PC-3 (cell line): Measurements from ENCODE around the gene KCTD10. TPM values are rescaled to one million over a fixed set of nuclear protein-coding genes. Genes with fewer than 3 reads are reported as not detected.

Experiments
- ATAC-seq: fragments of 200-7000 bp; cut with Tn5 transposase; 2 replicates; pipeline ENCODE4 v1.9.1; 2020; ENCODE audit warnings: mild to moderate bottlenecking, moderate library complexity
- BruUV-seq: library from RNA; stranded (reverse); fragments of 400-500 nt; replicated peaks from 2 replicates; lab custom pipeline; 2021; lab: Mats Ljungman, UMichigan
- CTCF ChIA-PET: fragments of 300-600 bp; sonication (Branson Sonifier 250); formaldehyde crosslinking; loops from one replicate; lab custom pipeline; 2022; ENCODE audit warnings: antibody characterized with exemption; lab: Charles Lee
- POLR2A ChIA-PET: fragments of 300-600 bp; sonication (Branson Sonifier 250); formaldehyde crosslinking; loops from one replicate; lab custom pipeline; 2022; ENCODE audit warnings: antibody characterized with exemption; ENCODE audit not compliant: unreplicated experiment; lab: Charles Lee
- DNase-seq: peaks from one replicate; pipeline ENCODE4 v3.0.0-alpha.2; 2015
- H2AFZ ChIP-seq: fragments of 300-600 bp; sonication (generic); 2 replicates; pipeline ENCODE4 v1.6.0; 2016; ENCODE audit warnings: antibody characterized with exemption, low read length
- H3F3A ChIP-seq: fragments of 300-600 bp; sonication (generic); one replicate; pipeline ENCODE4 v1.6.0; 2017; ENCODE audit warnings: antibody characterized with exemption, low read length, control low read depth, mild to moderate bottlenecking; ENCODE audit not compliant: unreplicated experiment
- H3K27ac ChIP-seq: fragments of 300-600 bp; sonication (generic); 2 replicates; pipeline ENCODE4 v1.5.1; 2016; ENCODE audit warnings: mild to moderate bottlenecking, low read length
- H3K27me3 ChIP-seq: fragments of 300-600 bp; sonication (generic); 2 replicates; pipeline ENCODE4 v1.6.1; 2016; ENCODE audit warnings: low read length, mixed read lengths
- H3K36me3 ChIP-seq: fragments of 300-600 bp; sonication (generic); 2 replicates; pipeline ENCODE4 v1.6.1; 2016; ENCODE audit warnings: low read depth, mixed run types, low read length, mixed read lengths
- H3K4me1 ChIP-seq: fragments of 300-600 bp; sonication (generic); 2 replicates; pipeline ENCODE4 v1.5.1; 2016; ENCODE audit warnings: low read length; ENCODE audit not compliant: insufficient read depth
- H3K4me2 ChIP-seq: fragments of 300-600 bp; sonication (generic); 2 replicates; pipeline ENCODE4 v1.6.0; 2016; ENCODE audit warnings: low read length
- H3K4me3 ChIP-seq: fragments of 300-600 bp; sonication (generic); 2 replicates; pipeline ENCODE4 v1.5.1; 2016; ENCODE audit warnings: mild to moderate bottlenecking, low read length, mixed read lengths
- H3K79me2 ChIP-seq: fragments of 300-600 bp; sonication (generic); 2 replicates; pipeline ENCODE4 v1.6.1; 2017; ENCODE audit warnings: low read length, mixed read lengths
- H3K9ac ChIP-seq: fragments of 300-600 bp; sonication (generic); 2 replicates; pipeline ENCODE4 v1.6.0; 2016; ENCODE audit warnings: mild to moderate bottlenecking, low read length
- H3K9me2 ChIP-seq: fragments of 300-600 bp; sonication (generic); replicated peaks from 2 replicates; pipeline ENCODE4 v1.6.1; 2016; ENCODE audit warnings: mixed run types, low read length, mixed read lengths
- H3K9me3 ChIP-seq: fragments of 300-600 bp; sonication (generic); 2 replicates; pipeline ENCODE4 v1.6.1; 2016; ENCODE audit warnings: low read length, mixed read lengths
- H4K20me1 ChIP-seq: fragments of 300-600 bp; sonication (generic); 2 replicates; pipeline ENCODE4 v1.6.1; 2016; ENCODE audit warnings: low read length, mixed read lengths
- CTCF ChIP-seq: fragments of 300-600 bp; sonication (generic); conservative IDR thresholded peaks from 2 replicates; pipeline ENCODE4 v1.5.1; 2017; ENCODE audit warnings: antibody characterized with exemption, low read depth, mild to moderate bottlenecking, low read length
- EZH2 ChIP-seq: fragments of 300-600 bp; sonication (generic); IDR thresholded peaks from one replicate; pipeline ENCODE4 v1.6.1; 2017; ENCODE audit warnings: antibody characterized with exemption, mild to moderate bottlenecking, low read length; ENCODE audit not compliant: unreplicated experiment
- EZH2phosphoT487 ChIP-seq: fragments of 300-600 bp; sonication (generic); IDR thresholded peaks from 2 replicates; pipeline ENCODE4 v1.6.1; 2018; ENCODE audit warnings: mild to moderate bottlenecking, antibody characterized with exemption, low read length, borderline replicate concordance
- intact Hi-C: fragments of 100-400 bp; cut with micrococcal nuclease; formaldehyde crosslinking; loops from 2 replicates; pipeline ENCODE4 v1.9.0; 2023
- total RNA-seq: library from RNA; depleted of rRNA; stranded (reverse); fragments of >200 nt; gene quantifications from 2 replicates; pipeline ENCODE4 v1.2.3, GENCODE V29; 2014

KCTD10 gene
- total RNA-seq, 1 experiment from 2014 or later = 42.3 TPM

GRCh38 chr12:109451400-109451799, 25.7 kb downstream of the KCTD10 start:
- TSS peak; percentile 32 for BruUV-seq
- ATAC-seq (no peak), DNase-seq (no peak)
- H3F3A ChIP-seq = no peaks in the 10 kb centered on the region
- intact Hi-C loops = no loop called here
- TF ChIP-seq CTCF = no peak
- TF ChIP-seq EZH2phosphoT487 = no peak
- TF ChIP-seq EZH2 = no peak
- H2AFZ ChIP-seq = no peak overlapping the region
- no peaks in the 10 kb centered on the region for H3K9me2 ChIP-seq
- H3K79me2 ChIP-seq = 0 out of 2 replicates have a peak, but pooled peaks cover 7% of the 10 kb centered on the region
- no peak overlapping the region for H3K27ac ChIP-seq
- POLR2A ChIA-PET = no interaction called here
- no peak overlapping the region for H3K4me3 ChIP-seq
- no peak overlapping the region for H3K4me2 ChIP-seq
- H3K9ac ChIP-seq = no peak overlapping the region
- no peaks in the 10 kb centered on the region for H3K9me3 ChIP-seq
- no peaks in the 10 kb centered on the region for H3K27me3 ChIP-seq
- no peaks in the 10 kb centered on the region for H4K20me1 ChIP-seq
- CTCF ChIA-PET = no interaction called here
- peaks cover 73% of the 10 kb centered on the region for H3K36me3 ChIP-seq
- peaks cover 3% of the 10 kb centered on the region; the same call in 1 of the 2 replicates for H3K4me1 ChIP-seq

GRCh38 chr12:109450980-109451379, 26.1 kb downstream of the KCTD10 start:
- ATAC-seq (peak; percentile 53), DNase-seq (no peak)
- CTCF ChIA-PET = no interaction called here
- Histone ChIP-seq H3K27me3 (no peaks in the 10 kb centered on the region), H3F3A (no peaks in the 10 kb centered on the region), H3K9ac (no peak overlapping the region), H3K9me2 (no peaks in the 10 kb centered on the region), H3K27ac (no peak overlapping the region), H3K79me2 (0 out of 2 replicates have a peak, but pooled peaks cover 7% of the 10 kb centered on the region), H3K4me1 (peaks cover 2% of the 10 kb centered on the region), H3K36me3 (peaks cover 69% of the 10 kb centered on the region), H3K4me3 (no peak overlapping the region), H2AFZ (no peak overlapping the region), H3K9me3 (no peaks in the 10 kb centered on the region), H4K20me1 (no peaks in the 10 kb centered on the region), H3K4me2 (no peak overlapping the region)
- TF ChIP-seq CTCF = no peak
- no peak for TF ChIP-seq EZH2
- no peak for TF ChIP-seq EZH2phosphoT487
- POLR2A ChIA-PET = no interaction called here
- intact Hi-C loops = no loop called here
- BruUV-seq = no TSS peak

- Histone ChIP-seq H3K4me1 (peaks cover 12% of the 10 kb centered on the region), H3K36me3 (peaks cover 59% of the 10 kb centered on the region), H3K4me3 (no peak overlapping the region), H3K9ac (no peak overlapping the region), H3K9me3 (no peaks in the 10 kb centered on the region), H3K27ac (no peak overlapping the region), H3K4me2 (no peak overlapping the region), H3K79me2 (0 out of 2 replicates have a peak, but pooled peaks cover 7% of the 10 kb centered on the region), H3F3A (no peaks in the 10 kb centered on the region), H2AFZ (no peak overlapping the region), H3K27me3 (no peaks in the 10 kb centered on the region), H4K20me1 (no peaks in the 10 kb centered on the region), H3K9me2 (no peaks in the 10 kb centered on the region)
- BruUV-seq = no TSS peak
- POLR2A ChIA-PET = interaction anchor here (0.6 kb wide), 1 partner anchor 1113 kb away, joined by 19 read pairs; no protein-coding TSS in a partner anchor
- ATAC-seq (no peak), DNase-seq (no peak)
- no peak for TF ChIP-seq EZH2
- no peak for TF ChIP-seq EZH2phosphoT487
- TF ChIP-seq CTCF = no peak; the same call in 1 of the 2 replicates
- intact Hi-C loops = no loop called here
- CTCF ChIA-PET = no interaction called here
Observed at GRCh38 chr12:109449845-109450532, 27.1 kb downstream of the KCTD10 start.
